CD4-positive, alpha-beta T cell treated with Interleukin-15 for 1 hour (primary cell): ENCODE data around the gene TACR2.

ENCODE experiments used
- DNase-seq: peaks from one replicate; pipeline ENCODE4 v3.0.0-alpha.2; 2020

TACR2 gene

GRCh38 chr10:69366738-69367137, 50.0 kb downstream of the TACR2 start:
- no peak for DNase-seq

- no peak for DNase-seq
Observed at GRCh38 chr10:69364232-69364940, 52.3 kb downstream of the TACR2 start.

GRCh38 chr10:69363666-69364065, 53.1 kb downstream of the TACR2 start:
- DNase-seq = no peak

- no peak for DNase-seq
Observed at GRCh38 chr10:69362471-69362954, 54.2 kb downstream of the TACR2 start.

GRCh38 chr10:69361303-69361614, 55.5 kb downstream of the TACR2 start:
- no peak for DNase-seq

- no peak for DNase-seq
Observed at GRCh38 chr10:69360485-69361302, 56.0 kb downstream of the TACR2 start.

- peak; percentile 43 for DNase-seq
Observed at GRCh38 chr10:69359594-69359993, 57.1 kb downstream of the TACR2 start.

- DNase-seq = no peak
Observed at GRCh38 chr10:69359148-69359547, 57.6 kb downstream of the TACR2 start.

- no peak for DNase-seq
Observed at GRCh38 chr10:69358148-69358795, 58.4 kb downstream of the TACR2 start.

- DNase-seq = no peak
Observed at GRCh38 chr10:69356187-69356586, 60.5 kb downstream of the TACR2 start.

- DNase-seq = no peak
Observed at GRCh38 chr10:69353977-69354635, 62.6 kb downstream of the TACR2 start.
